ENCODE data around the gene SLC2A8.
A peak's percentile ranks its signal among the peaks of the same experiment; 100 is the strongest.

Gene SLC2A8

DNA sequence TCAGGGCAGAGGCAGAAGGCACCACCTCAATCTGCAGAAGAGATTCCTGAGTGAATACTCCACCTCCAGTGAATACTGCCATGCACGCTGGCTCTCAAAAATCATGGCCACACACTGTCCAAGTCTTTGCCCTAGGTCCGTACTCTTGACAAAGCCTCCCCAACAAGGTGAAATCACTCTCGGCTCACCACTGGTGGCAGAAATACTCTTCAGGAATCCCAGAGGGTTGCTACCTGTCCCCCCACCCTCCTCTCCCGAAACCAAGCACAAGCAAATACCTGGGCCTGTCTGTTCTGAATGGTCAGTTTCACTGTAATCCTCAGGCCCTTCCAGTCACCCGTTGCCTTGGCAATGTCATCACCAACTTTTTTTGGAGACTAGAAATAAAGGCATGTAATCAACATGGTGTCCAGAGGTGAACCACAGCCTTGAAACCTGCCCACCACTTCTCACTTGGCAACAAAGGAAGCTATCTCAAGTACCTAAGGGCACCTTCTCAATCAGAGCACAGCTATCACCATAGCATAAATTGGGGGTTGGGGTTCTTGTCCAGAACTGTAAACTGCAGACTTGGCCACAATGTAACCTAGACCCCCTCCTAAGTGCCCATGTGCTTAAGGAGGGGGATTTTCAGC is 52.5 kb downstream of the SLC2A8 start:
- H3K4me3 ChIP-seq: peak overlapping the region; percentile 90
- DNase-seq (ENCODE audit: low spot score): no peak
- peak overlapping the region; percentile 97 to 98 for H3K27ac ChIP-seq
- TF ChIP-seq, protein P1, sequence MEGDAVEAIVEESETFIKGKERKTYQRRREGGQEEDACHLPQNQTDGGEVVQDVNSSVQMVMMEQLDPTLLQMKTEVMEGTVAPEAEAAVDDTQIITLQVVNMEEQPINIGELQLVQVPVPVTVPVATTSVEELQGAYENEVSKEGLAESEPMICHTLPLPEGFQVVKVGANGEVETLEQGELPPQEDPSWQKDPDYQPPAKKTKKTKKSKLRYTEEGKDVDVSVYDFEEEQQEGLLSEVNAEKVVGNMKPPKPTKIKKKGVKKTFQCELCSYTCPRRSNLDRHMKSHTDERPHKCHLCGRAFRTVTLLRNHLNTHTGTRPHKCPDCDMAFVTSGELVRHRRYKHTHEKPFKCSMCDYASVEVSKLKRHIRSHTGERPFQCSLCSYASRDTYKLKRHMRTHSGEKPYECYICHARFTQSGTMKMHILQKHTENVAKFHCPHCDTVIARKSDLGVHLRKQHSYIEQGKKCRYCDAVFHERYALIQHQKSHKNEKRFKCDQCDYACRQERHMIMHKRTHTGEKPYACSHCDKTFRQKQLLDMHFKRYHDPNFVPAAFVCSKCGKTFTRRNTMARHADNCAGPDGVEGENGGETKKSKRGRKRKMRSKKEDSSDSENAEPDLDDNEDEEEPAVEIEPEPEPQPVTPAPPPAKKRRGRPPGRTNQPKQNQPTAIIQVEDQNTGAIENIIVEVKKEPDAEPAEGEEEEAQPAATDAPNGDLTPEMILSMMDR (IDR thresholded peaks at IDR 0.05): no peak

DNA sequence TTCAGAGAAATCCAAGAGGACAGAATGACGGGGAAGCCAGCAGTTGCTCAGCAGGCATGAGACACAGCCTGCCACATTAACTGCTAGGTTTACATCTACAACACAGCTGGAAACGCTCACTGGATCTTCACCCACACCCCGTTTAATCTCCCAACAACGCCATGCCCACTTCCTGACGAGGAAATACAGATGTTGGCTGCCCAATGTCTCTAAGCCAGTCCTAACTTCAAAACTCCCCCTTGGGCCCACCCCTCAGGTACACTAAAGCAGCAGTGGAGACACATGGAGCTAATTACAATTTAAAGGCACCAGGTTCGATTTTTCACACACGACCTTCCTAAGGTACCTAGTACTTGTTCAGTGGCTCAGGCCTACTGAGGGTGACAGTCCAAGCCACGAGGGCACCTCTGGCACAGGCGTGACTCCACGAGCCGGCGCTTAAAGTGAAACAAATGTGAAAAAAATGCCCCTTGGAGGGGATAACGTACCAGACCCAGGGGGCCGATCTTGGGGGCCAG is 53.3 kb downstream of the SLC2A8 start:
- TF ChIP-seq, protein P1 (IDR thresholded peaks at IDR 0.05): no peak
- Histone ChIP-seq H3K27ac (peak overlapping the region; percentile 97 to 98), H3K4me3 (peak overlapping the region; percentile 90)
- DNase-seq (ENCODE audit: low spot score): no peak

DNA sequence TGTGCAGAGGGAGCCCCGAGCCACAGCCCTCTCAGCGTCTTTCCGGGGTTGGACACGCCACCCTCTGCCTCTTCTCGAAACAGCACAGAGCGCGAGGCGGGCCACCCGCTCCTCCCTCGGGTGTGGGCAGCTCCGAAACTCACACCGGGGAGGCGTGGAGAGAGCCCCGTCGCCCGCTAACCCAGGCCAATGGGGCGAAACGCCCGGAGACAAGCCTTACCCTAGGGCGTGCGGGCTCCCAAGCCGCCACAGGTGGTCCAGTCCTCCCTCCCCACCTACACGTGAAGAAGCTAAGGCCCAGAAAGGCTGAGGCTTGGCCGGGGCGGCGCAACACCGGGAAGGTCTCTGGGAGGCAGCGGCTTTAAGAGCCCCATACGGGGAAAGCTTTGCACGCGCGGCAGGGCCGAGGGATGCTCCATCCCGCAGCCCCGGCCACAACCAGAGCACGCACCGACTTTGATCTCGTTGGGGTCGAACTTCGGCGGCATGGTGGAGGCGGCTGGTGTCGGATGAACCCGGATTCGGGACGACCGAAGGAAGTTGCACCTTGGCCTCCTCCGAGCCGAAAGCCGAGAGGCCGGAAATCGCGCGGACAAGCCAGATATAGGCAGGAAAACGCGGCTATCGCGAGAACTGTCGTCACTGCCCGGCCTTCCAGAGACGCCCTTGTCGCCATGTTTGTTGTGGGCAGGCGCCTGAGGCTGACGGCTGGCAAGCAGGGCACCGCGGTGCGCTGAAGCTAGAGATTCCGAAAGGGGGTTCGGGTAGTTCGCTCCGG is 54.0 kb downstream of the SLC2A8 start, which contains the start of the genes LRSAM1 and RPL12:
LRSAM1 (plus strand) TSS at position 681 of the 778 bp plus-strand sequence. CDS start 3,018 bp downstream, outside the sequence.
RPL12 (minus strand) TSS at position 577 of the 778 bp plus-strand sequence; CDS start at position 488, 89 bp downstream.
- Histone ChIP-seq H3K4me3 (peak within 1 kb of the TSS; percentile 90), H3K27ac (peak within 1 kb of the TSS; percentile 97 to 98)
- TF ChIP-seq, protein P1 (IDR thresholded peaks at IDR 0.05): no peak
- peak; percentile 98 for DNase-seq (ENCODE audit: low spot score)

DNA sequence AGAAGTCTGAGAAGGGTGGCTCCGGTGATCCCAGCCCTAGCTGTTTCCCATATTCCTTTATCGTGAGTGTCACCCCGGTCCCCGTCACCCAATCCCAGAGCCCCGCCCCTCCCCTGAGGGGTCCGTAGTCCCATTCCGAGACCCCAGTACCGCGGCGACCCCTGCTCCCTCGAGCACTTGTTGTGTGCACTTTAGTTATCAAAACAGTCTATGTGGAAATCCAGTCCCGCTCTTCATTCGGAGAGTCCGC is 54.6 kb downstream of the SLC2A8 start:
- TF ChIP-seq, protein P1 (IDR thresholded peaks at IDR 0.05): no peak
- H3K4me3 ChIP-seq: peak overlapping the region; percentile 90
- DNase-seq (ENCODE audit: low spot score): no peak
- H3K27ac ChIP-seq: peak overlapping the region; percentile 97 to 98

DNA sequence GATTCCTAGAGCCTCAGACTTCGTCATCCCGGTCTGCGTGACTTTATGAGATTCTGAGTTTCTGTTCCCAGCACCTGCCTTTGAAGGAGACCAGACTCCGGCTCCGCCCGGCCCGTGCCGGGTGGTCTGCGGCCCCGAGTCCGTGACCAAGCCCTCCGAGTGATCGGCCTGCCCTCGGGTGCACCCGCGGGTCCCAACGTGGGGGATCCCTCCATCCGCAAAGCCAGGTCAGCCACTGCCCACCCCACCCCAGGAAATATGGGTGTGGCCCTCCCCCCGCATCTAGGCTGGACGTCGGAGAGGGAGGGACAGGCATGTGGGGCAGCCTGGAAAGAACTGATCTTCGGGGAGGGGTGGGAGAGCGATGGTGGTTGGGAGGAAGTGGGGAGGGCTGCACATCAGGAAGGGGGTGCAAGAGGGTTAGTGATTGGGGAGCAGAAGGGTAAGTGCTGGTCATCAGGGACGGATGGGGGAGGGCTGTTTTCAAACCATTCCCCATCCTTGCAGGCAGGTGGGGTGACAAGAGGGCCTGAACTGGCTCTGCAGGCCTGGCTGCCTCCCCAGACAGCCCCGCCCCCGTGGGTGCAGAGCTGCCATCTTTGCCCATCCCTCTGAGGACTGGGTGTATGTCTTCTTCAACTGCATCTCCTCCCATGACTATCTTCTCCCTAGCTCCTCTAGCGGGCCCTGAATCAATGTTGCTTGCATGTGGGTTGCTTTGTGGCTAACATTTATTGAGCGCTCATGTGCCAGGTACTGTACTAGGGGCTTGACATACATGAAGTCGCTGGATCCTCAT is 55.1 kb downstream of the SLC2A8 start:
- peak; percentile 84 for DNase-seq (ENCODE audit: low spot score)
- TF ChIP-seq, protein P1 (IDR thresholded peaks at IDR 0.05): no peak
- Histone ChIP-seq H3K27ac (peak overlapping the region; percentile 97 to 98), H3K4me3 (peak overlapping the region; percentile 90)

DNA sequence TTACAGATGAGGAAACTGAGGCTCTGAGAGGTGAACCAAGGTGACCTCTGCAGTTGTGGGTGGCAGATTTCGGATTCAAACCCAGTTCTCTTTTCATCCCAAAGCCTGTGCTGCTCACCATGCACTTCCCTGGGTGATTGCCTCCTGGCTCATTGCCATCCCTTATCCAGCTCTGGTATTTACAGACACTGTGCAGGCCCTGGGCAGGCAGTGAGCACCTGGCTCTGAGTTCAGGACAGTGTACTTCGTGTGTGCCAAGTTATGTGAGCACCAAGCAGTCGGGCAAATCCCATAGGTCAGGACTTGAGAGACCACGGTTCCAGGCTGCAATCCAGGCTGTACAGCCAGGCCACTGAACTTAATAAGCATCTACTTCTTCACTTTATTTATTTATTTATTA is 55.7 kb downstream of the SLC2A8 start:
- H3K27ac ChIP-seq: peak overlapping the region in 1 of 2 donors; percentile 97
- no peak for DNase-seq (ENCODE audit: low spot score)
- TF ChIP-seq, protein P1 (IDR thresholded peaks at IDR 0.05): no peak
- H3K4me3 ChIP-seq: peak overlapping the region; percentile 90
